Measurements from ENCODE around the gene P2RX6. TPM values are rescaled to one million over a fixed set of nuclear protein-coding genes. Genes with fewer than 3 reads are reported as not detected.

Gene P2RX6
- total and polyA plus RNA-seq, 2 donors (not counting 3 experiments of a cell fraction or from before 2014, with no cell fraction given) = 0.06 TPM; not detected in 1

DNA sequence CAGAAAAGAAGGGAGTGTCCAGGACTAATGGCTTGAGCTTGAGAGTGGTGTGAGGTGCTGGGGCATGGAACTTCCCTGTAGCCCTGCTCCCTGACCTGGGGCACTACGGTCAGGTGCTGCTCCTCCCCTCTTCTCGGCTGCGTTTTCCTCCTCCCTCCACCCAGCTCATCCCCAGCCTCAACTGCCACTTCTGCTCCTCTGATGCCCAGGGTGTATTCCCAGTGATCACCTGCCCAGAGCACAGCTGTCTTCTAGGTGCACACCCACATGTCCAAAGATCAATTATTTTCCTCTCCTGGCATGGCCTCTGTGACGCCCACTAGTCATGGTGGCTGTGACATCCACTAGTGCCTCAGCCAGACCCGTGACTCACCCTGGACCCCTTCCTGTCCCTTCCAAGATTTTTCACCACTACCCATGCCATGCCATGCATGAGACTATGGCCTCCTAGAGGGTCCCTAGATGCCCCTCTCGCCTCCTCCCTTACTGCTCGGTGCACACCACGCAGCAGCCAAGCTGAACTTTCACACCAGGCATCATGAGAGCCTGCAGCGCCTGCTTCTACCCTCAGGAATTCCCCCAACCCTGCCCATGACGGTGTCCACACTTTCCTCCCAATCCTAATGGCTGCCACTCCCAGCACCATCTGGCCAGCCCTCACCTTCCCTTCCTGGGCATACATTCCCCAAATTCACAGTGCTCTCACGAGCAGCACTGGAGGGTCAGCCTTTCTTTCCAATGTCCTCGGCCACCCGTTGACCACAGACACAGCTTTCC lies 1.9 kb downstream of the P2RX6 start:
- BruUV-seq (replicated peaks) = no TSS peak
- H3K79me2 ChIP-seq (ENCODE audit: control insufficient read depth, insufficient read depth, low read length) = no peaks in the 10 kb centered on the region
- H3K4me3 ChIP-seq (replicated peaks in 1 of 3; ENCODE audit: insufficient read depth in 1 of 3, low read depth in 1 of 3, low read length in 3 of 3) = no peak overlapping the region
- TF ChIP-seq GATA2 (IDR thresholded peaks at IDR 0.05; ENCODE audit: insufficient read depth, insufficient read length, low read depth, low read length) = no peak
- TF ChIP-seq, protein P1, sequence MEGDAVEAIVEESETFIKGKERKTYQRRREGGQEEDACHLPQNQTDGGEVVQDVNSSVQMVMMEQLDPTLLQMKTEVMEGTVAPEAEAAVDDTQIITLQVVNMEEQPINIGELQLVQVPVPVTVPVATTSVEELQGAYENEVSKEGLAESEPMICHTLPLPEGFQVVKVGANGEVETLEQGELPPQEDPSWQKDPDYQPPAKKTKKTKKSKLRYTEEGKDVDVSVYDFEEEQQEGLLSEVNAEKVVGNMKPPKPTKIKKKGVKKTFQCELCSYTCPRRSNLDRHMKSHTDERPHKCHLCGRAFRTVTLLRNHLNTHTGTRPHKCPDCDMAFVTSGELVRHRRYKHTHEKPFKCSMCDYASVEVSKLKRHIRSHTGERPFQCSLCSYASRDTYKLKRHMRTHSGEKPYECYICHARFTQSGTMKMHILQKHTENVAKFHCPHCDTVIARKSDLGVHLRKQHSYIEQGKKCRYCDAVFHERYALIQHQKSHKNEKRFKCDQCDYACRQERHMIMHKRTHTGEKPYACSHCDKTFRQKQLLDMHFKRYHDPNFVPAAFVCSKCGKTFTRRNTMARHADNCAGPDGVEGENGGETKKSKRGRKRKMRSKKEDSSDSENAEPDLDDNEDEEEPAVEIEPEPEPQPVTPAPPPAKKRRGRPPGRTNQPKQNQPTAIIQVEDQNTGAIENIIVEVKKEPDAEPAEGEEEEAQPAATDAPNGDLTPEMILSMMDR (IDR thresholded peaks at IDR 0.05; ENCODE audit: extremely low read depth in 1 of 2, insufficient read depth in 1 of 2, low read depth in 1 of 2, low read length in 2 of 2) = no peak
- no peak for TF ChIP-seq POLR2A (IDR thresholded peaks at IDR 0.05; ENCODE audit: low read depth, low read length)
- TF ChIP-seq EZH2 (IDR thresholded peaks at IDR 0.05; ENCODE audit: borderline replicate concordance, low read depth, low read length, severe bottlenecking) = no peak
- H3K36me3 ChIP-seq (ENCODE audit: control insufficient read depth in 2 of 2, extremely low read depth in 1 of 2, insufficient read depth in 2 of 2, low read length in 2 of 2) = no peaks in the 10 kb centered on the region
- H3K9ac ChIP-seq (replicated peaks; ENCODE audit: extremely low read depth, insufficient read depth, low read length) = no peak overlapping the region
- H3K4me1 ChIP-seq (ENCODE audit: control insufficient read depth, extremely low read depth, insufficient read depth, low read length) = peaks cover 13% of the 10 kb centered on the region
- ChIA-PET POLR2A (no interaction called here), CTCF (interaction anchor here (0.6 to 0.7 kb wide), 3 partner anchors 29 to 1892 kb away, joined by 3 to 5 read pairs (median 3); no protein-coding TSS in a partner anchor)
- DNase-seq (ENCODE audit: low read depth, low spot score) (no peak), FAIRE-seq (no peak)
- intact Hi-C loops (cut with micrococcal nuclease) = no loop called here
- H2AFZ ChIP-seq (ENCODE audit: low read depth, low read length) = no peak overlapping the region
- H3K27me3 ChIP-seq (ENCODE audit: control insufficient read depth in 2 of 2, insufficient read depth in 2 of 2, low read length in 2 of 2) = no peaks in the 10 kb centered on the region
- dilution Hi-C loops (cut with MboI; ENCODE audit: extremely low pct_ligation_motif_present, low sequenced_read_pairs) = no loop called here
- H3K9me3 ChIP-seq (replicated peaks; ENCODE audit: control insufficient read depth, insufficient read depth, low read length) = no peaks in the 10 kb centered on the region
- H4K20me1 ChIP-seq (replicated peaks; ENCODE audit: control insufficient read depth, extremely low read depth, insufficient read depth, low read length) = no peaks in the 10 kb centered on the region
- no peak overlapping the region for H3K27ac ChIP-seq (ENCODE audit: insufficient read depth, low read depth, low read length)
- H3K4me2 ChIP-seq (ENCODE audit: insufficient read depth, low read length) = no peak overlapping the region
- H3K9me1 ChIP-seq (replicated peaks; ENCODE audit: control insufficient read depth, extremely low read depth, insufficient read depth, low read length) = no peaks in the 10 kb centered on the region

- ChIA-PET CTCF (no interaction called here), POLR2A (no interaction called here)
- intact Hi-C loops (cut with micrococcal nuclease) (no loop called here), dilution Hi-C loops (cut with MboI; ENCODE audit: extremely low pct_ligation_motif_present, low sequenced_read_pairs) (no loop called here)
- Histone ChIP-seq H3K9me3 (replicated peaks; ENCODE audit: control insufficient read depth, insufficient read depth, low read length) (no peaks in the 10 kb centered on the region), H2AFZ (ENCODE audit: low read depth, low read length) (no peak overlapping the region), H3K27me3 (ENCODE audit: control insufficient read depth in 2 of 2, insufficient read depth in 2 of 2, low read length in 2 of 2) (no peaks in the 10 kb centered on the region), H3K9me1 (replicated peaks; ENCODE audit: control insufficient read depth, extremely low read depth, insufficient read depth, low read length) (no peaks in the 10 kb centered on the region), H3K36me3 (ENCODE audit: control insufficient read depth in 2 of 2, extremely low read depth in 1 of 2, insufficient read depth in 2 of 2, low read length in 2 of 2) (no peaks in the 10 kb centered on the region), H3K4me1 (ENCODE audit: control insufficient read depth, extremely low read depth, insufficient read depth, low read length) (peaks cover 13% of the 10 kb centered on the region), H3K9ac (replicated peaks; ENCODE audit: extremely low read depth, insufficient read depth, low read length) (no peak overlapping the region), H3K27ac (ENCODE audit: insufficient read depth, low read depth, low read length) (no peak overlapping the region), H3K4me2 (ENCODE audit: insufficient read depth, low read length) (no peak overlapping the region), H3K79me2 (ENCODE audit: control insufficient read depth, insufficient read depth, low read length) (no peaks in the 10 kb centered on the region), H4K20me1 (replicated peaks; ENCODE audit: control insufficient read depth, extremely low read depth, insufficient read depth, low read length) (no peaks in the 10 kb centered on the region), H3K4me3 (replicated peaks in 1 of 3; ENCODE audit: insufficient read depth in 1 of 3, low read depth in 1 of 3, low read length in 3 of 3) (no peak overlapping the region)
- BruUV-seq (replicated peaks) = no TSS peak
- DNase-seq (ENCODE audit: low read depth, low spot score) = no peak
- TF ChIP-seq GATA2 (IDR thresholded peaks at IDR 0.05; ENCODE audit: insufficient read depth, insufficient read length, low read depth, low read length) (no peak), JUN (IDR thresholded peaks at IDR 0.05; ENCODE audit: borderline replicate concordance, insufficient read depth, insufficient read length, low read depth) (no peak), EZH2 (IDR thresholded peaks at IDR 0.05; ENCODE audit: borderline replicate concordance, low read depth, low read length, severe bottlenecking) (no peak), FOS (IDR thresholded peaks at IDR 0.05; ENCODE audit: borderline replicate concordance, insufficient read depth, low read length) (no peak), POLR2A (IDR thresholded peaks at IDR 0.05; ENCODE audit: low read depth, low read length) (no peak), MYC (IDR thresholded peaks at IDR 0.05; ENCODE audit: low read depth, low read length) (no peak), POLR2AphosphoS5 (IDR thresholded peaks at IDR 0.05; ENCODE audit: insufficient read depth, low read depth, low read length) (no peak)
- TF ChIP-seq, protein P1 (IDR thresholded peaks at IDR 0.05; ENCODE audit: extremely low read depth in 1 of 2, insufficient read depth in 1 of 2, low read depth in 1 of 2, low read length in 2 of 2) = no peak
- TF ChIP-seq, protein P2, sequence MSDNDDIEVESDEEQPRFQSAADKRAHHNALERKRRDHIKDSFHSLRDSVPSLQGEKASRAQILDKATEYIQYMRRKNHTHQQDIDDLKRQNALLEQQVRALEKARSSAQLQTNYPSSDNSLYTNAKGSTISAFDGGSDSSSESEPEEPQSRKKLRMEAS (IDR thresholded peaks at IDR 0.05; ENCODE audit: insufficient read depth, insufficient read length) = no peak
- no peak for FAIRE-seq
Measured at GRCh38 chr22:21018314-21018713, 3.3 kb downstream of the P2RX6 start.

Data from endothelial cell of umbilical vein (primary cell).